ENCODE results near the gene ADARB1.

GRCh38 chr21:45109831-45110492, 35.6 kb downstream of the ADARB1 start:
- TF ChIP-seq CTCF (IDR thresholded peaks at IDR 0.05 in 2 of 3, conservative IDR thresholded peaks at IDR 0.05 in 1 of 3; ENCODE audit: insufficient read depth in 2 of 3, low read depth in 1 of 3, low read length in 3 of 3) (no peak), EZH2 (IDR thresholded peaks at IDR 0.05; ENCODE audit: borderline replicate concordance, low read depth, low read length) (no peak), DDX20 (tag; IDR thresholded peaks at IDR 0.05; ENCODE audit: low read depth) (no peak), YY1 (IDR thresholded peaks at IDR 0.05; ENCODE audit: borderline replicate concordance in 1 of 3, control insufficient read depth in 1 of 3, extremely low read depth in 1 of 3, insufficient read depth in 3 of 3, insufficient read length in 1 of 3, insufficient replicate concordance in 2 of 3, low read depth in 1 of 3, low read length in 2 of 3) (no peak), FOSL1 (tag; conservative IDR thresholded peaks at IDR 0.05) (no peak), ZNF785 (CRISPR knock-in tag; IDR thresholded peaks at IDR 0.05) (no peak), CREB1 (IDR thresholded peaks at IDR 0.05) (no peak), CREB1 (CRISPR knock-in tag; IDR thresholded peaks at IDR 0.05) (no peak)

Measured in K562 (cell line).